IMR-90 (cell line): ENCODE results near the gene SNAPC2. TPM values are rescaled to one million over a fixed set of nuclear protein-coding genes. Genes with fewer than 3 reads are reported as not detected.
A peak's percentile ranks its signal among the peaks of the same experiment; 100 is the strongest.

Experiments used
- ATAC-seq: fragments of 200-7000 bp; cut with Tn5 transposase; 2 replicates; pipeline ENCODE4 v1.9.1; 2020; ENCODE audit warnings: low read depth, mild to moderate bottlenecking, moderate library complexity
- BruUV-seq: library from RNA; stranded (reverse); fragments of 400-500 nt; replicated peaks from 2 replicates; lab custom pipeline; 2021; lab: Mats Ljungman, UMichigan
- CTCF ChIA-PET: fragments of 300-600 bp; formaldehyde crosslinking; extraction: SDS; loops from one replicate; lab custom pipeline; 2021; ENCODE audit warnings: antibody characterized with exemption; lab: Yijun Ruan, JAX
- POLR2A ChIA-PET: fragments of 300-600 bp; sonication (Branson Sonifier 250); formaldehyde crosslinking; loops from one replicate; lab custom pipeline; 2022; ENCODE audit warnings: antibody characterized with exemption; ENCODE audit not compliant: unreplicated experiment; lab: Charles Lee
- DNase-seq: peaks from one replicate; pipeline ENCODE4 v3.0.0; 2013
- H2AFZ ChIP-seq: replicated peaks from 2 replicates; pipeline ENCODE3; 2013; ENCODE audit warnings: low read length, mild to moderate bottlenecking; ENCODE audit not compliant: poor library complexity
- H2AK5ac ChIP-seq: 2 replicates; pipeline ENCODE4 v1.6.1; 2013; ENCODE audit warnings: low read depth, low read length, inconsistent platforms
- H2AK9ac ChIP-seq: replicated peaks from 2 replicates; pipeline ENCODE3; 2013; ENCODE audit warnings: mild to moderate bottlenecking, low read depth, low read length, moderate library complexity; ENCODE audit not compliant: poor library complexity
- H2BK120ac ChIP-seq: 2 replicates; pipeline ENCODE4 v1.6.1; 2013; ENCODE audit warnings: low read depth, low read length, inconsistent platforms
- H2BK15ac ChIP-seq: 3 replicates; pipeline ENCODE4 v1.6.1; 2013; ENCODE audit warnings: low read depth, low read length, inconsistent platforms
- H2BK20ac ChIP-seq: 2 replicates; pipeline ENCODE4 v1.6.1; 2013; ENCODE audit warnings: low read depth, mild to moderate bottlenecking, inconsistent platforms, low read length, moderate library complexity
- H2BK5ac ChIP-seq: 2 replicates; pipeline ENCODE4 v1.6.1; 2013; ENCODE audit warnings: mild to moderate bottlenecking, low read depth, low read length, inconsistent platforms; ENCODE audit not compliant: poor library complexity, severe bottlenecking
- H3K14ac ChIP-seq: replicated peaks from 2 replicates; pipeline ENCODE4 v1.6.1; 2013; ENCODE audit warnings: low read depth, low read length, inconsistent platforms
- H3K18ac ChIP-seq: 2 replicates; pipeline ENCODE4 v1.6.1; 2013; ENCODE audit warnings: low read depth, low read length, control low read depth
- H3K23ac ChIP-seq: 2 replicates; pipeline ENCODE4 v1.6.1; 2013; ENCODE audit warnings: low read depth, low read length, inconsistent platforms
- H3K27ac ChIP-seq: 2 replicates; pipeline ENCODE4 v1.5.1; 2013; ENCODE audit warnings: mild to moderate bottlenecking, control low read depth, low read length; ENCODE audit not compliant: insufficient read depth
- H3K27me3 ChIP-seq: 2 replicates; pipeline ENCODE4 v1.6.1; 2013; ENCODE audit warnings: low read length; ENCODE audit not compliant: control insufficient read depth, insufficient read depth
- H3K36me3 ChIP-seq: 2 replicates; pipeline ENCODE4 v1.6.1; 2013; ENCODE audit warnings: low read length, mixed read lengths; ENCODE audit not compliant: control insufficient read depth, insufficient read depth
- H3K4ac ChIP-seq: 2 replicates; pipeline ENCODE4 v1.6.1; 2013; ENCODE audit warnings: low read depth, low read length, inconsistent platforms
- H3K4me1 ChIP-seq: 2 replicates; pipeline ENCODE4 v1.6.1; 2013; ENCODE audit warnings: low read length, mixed read lengths; ENCODE audit not compliant: control insufficient read depth, insufficient read depth
- H3K4me2 ChIP-seq: 2 replicates; pipeline ENCODE4 v1.6.1; 2013; ENCODE audit warnings: low read depth, mild to moderate bottlenecking, control low read depth, low read length, moderate library complexity
- H3K4me3 ChIP-seq: 2 replicates; pipeline ENCODE4 v1.5.1; 2013; ENCODE audit warnings: low read depth, mild to moderate bottlenecking, control low read depth, low read length, moderate library complexity; ENCODE audit not compliant: insufficient read depth
- H3K56ac ChIP-seq: 2 replicates; pipeline ENCODE4 v1.6.1; 2013; ENCODE audit warnings: low read length, inconsistent platforms; ENCODE audit not compliant: insufficient read depth; ENCODE audit errors: extremely low read depth
- H3K79me1 ChIP-seq, 2 experiments: 2 replicates each; pipeline ENCODE4 v1.6.1; 2013; ENCODE audit warnings: low read length in 2 of 2, inconsistent platforms in 1 of 2, low read depth in 1 of 2
- H3K9ac ChIP-seq: 2 replicates; pipeline ENCODE4 v1.6.1; 2013; ENCODE audit warnings: low read depth, low read length, control low read depth
- H3K9me1 ChIP-seq: 2 replicates; pipeline ENCODE4 v1.6.1; 2013; ENCODE audit warnings: low read length, inconsistent platforms; ENCODE audit not compliant: insufficient read depth
- H3K9me3 ChIP-seq: 2 replicates; pipeline ENCODE4 v1.6.1; 2013; ENCODE audit warnings: low read length; ENCODE audit not compliant: control insufficient read depth, insufficient read depth
- H4K20me1 ChIP-seq: 2 replicates; pipeline ENCODE4 v1.6.1; 2013; ENCODE audit warnings: low read length, inconsistent platforms; ENCODE audit not compliant: insufficient read depth
- H4K5ac ChIP-seq: 2 replicates; pipeline ENCODE4 v1.6.1; 2013; ENCODE audit warnings: mild to moderate bottlenecking, low read depth, low read length, control low read depth
- H4K8ac ChIP-seq, 2 experiments: 2 replicates each; pipeline ENCODE4 v1.6.1; 2013; ENCODE audit warnings: low read depth in 2 of 2, low read length in 2 of 2, control low read depth in 1 of 2, inconsistent platforms in 1 of 2
- H4K91ac ChIP-seq: 2 replicates; pipeline ENCODE4 v1.6.1; 2013; ENCODE audit warnings: low read depth, low read length, inconsistent platforms; ENCODE audit not compliant: insufficient read depth
- MAZ ChIP-seq: IDR thresholded peaks from 2 replicates; pipeline ENCODE4 v1.6.1; 2012; ENCODE audit warnings: low read depth, mild to moderate bottlenecking, low read length, improper control_type of control experiment, moderate library complexity, borderline replicate concordance
- NFE2L2 ChIP-seq: fragments of 150-350 bp; IDR thresholded peaks from 2 replicates; pipeline ENCODE4 v1.6.1; 2016; ENCODE audit warnings: low read depth, mild to moderate bottlenecking, low read length
- POLR2A ChIP-seq: IDR thresholded peaks from 2 replicates; pipeline ENCODE4 v1.6.1; 2012; ENCODE audit warnings: mild to moderate bottlenecking, low read depth, low read length
- RCOR1 ChIP-seq: IDR thresholded peaks from 2 replicates; pipeline ENCODE4 v1.6.1; 2012; ENCODE audit warnings: mild to moderate bottlenecking, low read length, improper control_type of control experiment; ENCODE audit not compliant: insufficient replicate concordance
- WGBS, 2 experiments: methylation state at CpG; one replicate each; pipeline versions ENCODE4 v1.1.5 to v1.1.7; 2013; ENCODE audit warnings: missing lambda C conversion rate in 2 of 2; ENCODE audit not compliant: insufficient read length in 1 of 2; ENCODE audit errors: extremely low coverage in 2 of 2; 5-methylcytosine and 5-hydroxymethylcytosine counted together
- dilution Hi-C: fragments of 300-500 bp; cut with HindIII; formaldehyde crosslinking; loops from one replicate; pipeline ENCODE4 v1.14.3; 2018; ENCODE audit warnings: low sequenced_read_pairs; ENCODE audit not compliant: unreplicated experiment
- in situ Hi-C: fragments of 300-500 bp; cut with MboI; formaldehyde crosslinking; loops from 3 replicates; pipeline ENCODE4 v1.14.3; 2019; ENCODE audit warnings: low sequenced_read_pairs, inconsistent platforms, mixed read lengths
- intact Hi-C: fragments of 100-400 bp; cut with micrococcal nuclease; formaldehyde crosslinking; loops from 2 replicates; pipeline ENCODE4 v1.10.0; 2022
- polyA plus RNA-seq, 3 experiments: library from polyadenylated mRNA; depleted of rRNA; stranded (reverse); fragments of >200 nt; gene quantifications; 2 replicates each; pipeline ENCODE4 v1.2.3, GENCODE V29; 2012; ENCODE audit warnings: low replicate concordance in 1 of 3
- total RNA-seq: library from RNA; depleted of rRNA; stranded (reverse); fragments of >200 nt; gene quantifications from 2 replicates; pipeline ENCODE4 v1.2.3, GENCODE V29; 2012

Gene SNAPC2
- total and polyA plus RNA-seq, 2 of the 4 experiments (the other 2 are of a cell fraction): 12.5 to 29.2 TPM

GRCh38 chr19:7887408-7888144 is 32.6 kb upstream of the SNAPC2 start (continued):
- TF ChIP-seq NFE2L2: no peak

GRCh38 chr19:7888145-7888825 is 31.9 kb upstream of the SNAPC2 start, which contains the start of gene LRRC8E:
LRRC8E (plus strand) TSS chr19:7888510; CDS start chr19:7895604, 7,094 bp downstream.
- ATAC-seq (peak; percentile 98), DNase-seq (peak; percentile 55)
- peaks cover 3% of the 10 kb centered on the region; the same call in 1 of the 2 replicates for H3K4me1 ChIP-seq
- H3K14ac ChIP-seq: peak within 1 kb of the TSS; percentile 89
- H3K23ac ChIP-seq: peak within 1 kb of the TSS; percentile 31; the same call in 1 of the 2 replicates
- no peak within 1 kb of the TSS for H2BK15ac ChIP-seq
- TF ChIP-seq MAZ (peak; percentile 36; the same call in 1 of the 2 replicates), RCOR1 (no peak), POLR2A (peak; percentile 88)
- peak within 1 kb of the TSS; percentile 52; the same call in 1 of the 2 replicates for H4K91ac ChIP-seq
- H3K4me3 ChIP-seq: peak within 1 kb of the TSS; percentile 79
- peak within 1 kb of the TSS; percentile 58 for H3K4ac ChIP-seq
- WGBS, 2 experiments: 1% methylated on average over 18 of the region's 53 CpGs; no CpG with 5 or more reads in 1 of the 2 experiments
- H3K27ac ChIP-seq: peak within 1 kb of the TSS; percentile 40; the same call in 1 of the 2 replicates
- peaks cover 6 to 25% of the 10 kb centered on the region in 2 experiments for H3K79me1 ChIP-seq
- H4K20me1 ChIP-seq: no peaks in the 10 kb centered on the region
- intact Hi-C loops (no loop called here), in situ Hi-C loops (no loop called here), dilution Hi-C loops (no loop called here)
- H3K9me1 ChIP-seq: 0 out of 2 replicates have a peak, but pooled peaks cover 2% of the 10 kb centered on the region
- H2BK20ac ChIP-seq: no peak within 1 kb of the TSS
- no peaks in the 10 kb centered on the region for H3K9me3 ChIP-seq
- BruUV-seq: no TSS peak
- H2BK5ac ChIP-seq: peak within 1 kb of the TSS; percentile 35
- peak within 1 kb of the TSS; percentile 70 for H2AK5ac ChIP-seq
- H2AFZ ChIP-seq: peak within 1 kb of the TSS; percentile 91
- no peak within 1 kb of the TSS for H4K5ac ChIP-seq
- peak within 1 kb of the TSS; percentile 86 for H3K4me2 ChIP-seq
- 0 out of 2 replicates have a peak within 1 kb of the TSS, but pooled peaks have one; percentile 3 for H3K56ac ChIP-seq
- CTCF ChIA-PET: interaction anchor here (0.6 to 0.9 kb wide), 2 partner anchors 15 to 111 kb away, joined by 3 read pairs; partner anchors contain the start of gene MAP2K7
- POLR2A ChIA-PET: no interaction called here
- H3K18ac ChIP-seq: no peak within 1 kb of the TSS
- H3K36me3 ChIP-seq: no peaks in the 10 kb centered on the region
- H3K9ac ChIP-seq: peak within 1 kb of the TSS; percentile 73
- H4K8ac ChIP-seq: peak within 1 kb of the TSS; percentile 81 to 89
- H3K27me3 ChIP-seq: no peaks in the 10 kb centered on the region
- H2BK120ac ChIP-seq: peak within 1 kb of the TSS; percentile 36; the same call in 1 of the 2 replicates
- H2AK9ac ChIP-seq: peak within 1 kb of the TSS; percentile 94
